Stimulated activated CD4-positive, alpha-beta T cell treated with anti-CD3 and anti-CD28 coated beads, TNF-alpha, amount 100 ng/mL, for 4 hours (primary cell): ENCODE results near the gene TLR10.
"Not testable (repeated sequence)": the region's sequence is repeated elsewhere in the genome, so short reads cannot be mapped to it uniquely, and the experiment has no call there.

Experiments used
- DNase-seq, 3 experiments: peaks; one replicate each; pipeline ENCODE4 v3.0.0-alpha.2; 2020; ENCODE audit warnings: low read depth in 3 of 3

TLR10 gene

DNA sequence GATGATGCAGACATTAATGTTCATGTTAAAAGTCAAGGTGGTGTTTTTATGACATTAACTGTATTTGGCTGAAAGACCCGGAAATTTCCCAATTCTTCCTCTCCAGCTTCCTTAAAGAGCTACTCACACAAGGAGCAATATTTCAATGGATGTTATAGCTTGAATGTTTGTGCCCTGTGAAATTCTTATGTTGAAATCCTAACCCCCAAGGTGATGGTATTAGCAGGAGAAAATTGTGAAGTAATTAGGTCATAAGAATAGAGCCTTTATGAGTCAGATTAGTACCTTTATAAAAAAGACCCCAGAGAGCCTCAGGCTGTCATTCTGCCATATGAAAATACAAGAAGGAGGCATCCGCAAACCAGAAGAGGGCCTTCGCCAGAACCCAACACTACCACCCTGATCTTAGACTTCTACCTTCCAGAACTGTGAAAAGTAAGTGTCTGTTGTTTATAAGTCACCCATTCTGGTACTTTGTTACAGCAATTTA lies 18.2 kb upstream of the TLR10 start:
- no peak for DNase-seq

GRCh38 chr4:38800366-38800765 lies 17.6 kb upstream of the TLR10 start:
- DNase-seq, result no peak

DNA sequence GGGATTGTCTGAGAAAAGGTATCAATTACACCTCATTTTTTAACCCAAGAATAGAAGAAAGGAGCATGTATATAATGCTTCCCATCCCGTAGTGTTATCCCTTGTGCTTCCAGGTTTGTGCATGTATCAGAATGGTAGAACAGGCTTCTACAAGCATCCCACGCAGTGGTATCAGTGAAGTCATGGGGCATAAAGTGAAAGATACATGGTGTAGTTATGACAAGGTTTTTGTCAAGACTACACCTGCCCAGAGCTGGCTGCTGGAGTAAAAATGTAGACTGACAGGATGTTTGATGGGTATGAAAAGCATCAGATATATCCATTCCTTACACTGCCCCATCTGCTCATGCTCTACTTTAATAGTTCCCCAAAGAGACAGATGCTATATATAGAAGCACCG lies 12.3 kb upstream of the TLR10 start:
- DNase-seq, result no peak

DNA sequence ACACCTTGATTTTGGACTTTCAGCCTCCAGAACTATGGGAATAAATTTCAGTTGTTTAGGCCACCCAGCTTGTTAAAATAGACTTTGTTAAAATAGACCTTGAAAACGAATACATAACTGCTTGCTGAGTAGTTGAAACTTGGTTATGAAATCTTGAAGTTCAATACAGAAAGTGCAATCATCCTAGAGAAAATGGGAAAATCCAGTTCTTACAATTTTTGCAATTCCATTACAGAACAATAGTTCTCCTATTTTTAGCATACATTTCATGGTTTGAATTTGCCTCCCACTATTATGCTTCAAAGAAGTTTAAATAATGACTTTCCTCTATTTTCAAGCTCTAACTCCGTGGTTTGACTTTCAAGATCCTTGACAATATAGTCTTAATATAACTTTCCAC lies 11.3 kb upstream of the TLR10 start:
- no peak for DNase-seq

DNA sequence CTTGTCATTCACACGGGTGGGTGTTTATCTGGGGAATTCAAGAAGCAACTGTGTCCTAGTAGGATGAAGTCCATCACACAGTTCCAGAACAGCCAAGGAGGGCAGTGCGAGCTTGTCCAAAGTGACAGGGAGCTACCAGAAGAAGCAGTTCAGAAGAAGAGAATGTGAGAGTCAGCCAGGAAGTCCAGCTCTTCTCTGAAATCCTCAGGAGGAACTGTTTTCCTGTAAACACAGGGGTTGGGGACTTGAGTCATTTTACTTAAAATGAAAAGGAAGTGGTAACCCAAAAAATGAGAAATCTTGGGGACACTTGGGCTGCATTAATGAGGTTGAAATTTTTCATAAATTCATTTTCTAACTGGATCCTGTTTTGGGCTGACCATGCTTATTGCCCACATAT lies 8.2 kb upstream of the TLR10 start:
- DNase-seq, result no peak

DNA sequence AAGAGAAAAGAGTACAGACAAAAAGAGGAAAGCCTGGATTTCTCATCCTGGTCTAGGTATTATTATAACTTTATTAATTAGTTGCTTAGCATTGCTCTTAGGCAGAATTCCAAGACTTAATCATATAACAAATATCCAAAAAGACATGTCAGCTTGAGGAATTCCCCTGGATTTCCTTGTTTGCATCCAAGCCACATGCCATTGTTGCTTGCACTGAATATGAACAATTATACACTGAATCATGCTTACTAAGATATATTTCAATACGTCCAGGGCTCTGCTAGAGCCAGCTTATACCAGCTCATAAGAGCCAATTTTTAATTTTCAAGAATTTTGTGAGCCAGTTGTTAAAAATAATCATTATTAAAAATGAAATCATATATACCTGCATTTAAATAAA lies 5.5 kb upstream of the TLR10 start:
- no peak for DNase-seq

DNA sequence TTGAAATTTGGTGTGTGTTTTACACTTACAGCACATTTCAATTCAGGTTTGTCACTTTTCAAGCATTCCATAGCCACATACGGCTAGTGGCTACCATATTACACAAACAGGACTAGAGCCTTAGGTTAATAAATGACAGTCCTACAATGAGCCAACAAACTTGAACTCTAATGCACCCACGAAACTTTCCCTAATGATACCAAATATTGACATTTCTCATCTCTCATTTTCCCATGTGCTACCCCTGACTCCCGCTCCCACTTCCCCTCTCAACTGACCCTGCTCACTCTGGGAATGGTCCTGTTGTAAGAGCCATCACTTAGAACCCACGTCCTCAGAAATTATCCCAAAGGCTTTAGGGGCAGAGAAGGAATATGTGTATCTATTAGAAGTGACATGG lies 4.9 kb upstream of the TLR10 start:
- DNase-seq, result no peak

GRCh38 chr4:38785901-38786402 lies 3.2 kb upstream of the TLR10 start:
- no peak for DNase-seq

DNA sequence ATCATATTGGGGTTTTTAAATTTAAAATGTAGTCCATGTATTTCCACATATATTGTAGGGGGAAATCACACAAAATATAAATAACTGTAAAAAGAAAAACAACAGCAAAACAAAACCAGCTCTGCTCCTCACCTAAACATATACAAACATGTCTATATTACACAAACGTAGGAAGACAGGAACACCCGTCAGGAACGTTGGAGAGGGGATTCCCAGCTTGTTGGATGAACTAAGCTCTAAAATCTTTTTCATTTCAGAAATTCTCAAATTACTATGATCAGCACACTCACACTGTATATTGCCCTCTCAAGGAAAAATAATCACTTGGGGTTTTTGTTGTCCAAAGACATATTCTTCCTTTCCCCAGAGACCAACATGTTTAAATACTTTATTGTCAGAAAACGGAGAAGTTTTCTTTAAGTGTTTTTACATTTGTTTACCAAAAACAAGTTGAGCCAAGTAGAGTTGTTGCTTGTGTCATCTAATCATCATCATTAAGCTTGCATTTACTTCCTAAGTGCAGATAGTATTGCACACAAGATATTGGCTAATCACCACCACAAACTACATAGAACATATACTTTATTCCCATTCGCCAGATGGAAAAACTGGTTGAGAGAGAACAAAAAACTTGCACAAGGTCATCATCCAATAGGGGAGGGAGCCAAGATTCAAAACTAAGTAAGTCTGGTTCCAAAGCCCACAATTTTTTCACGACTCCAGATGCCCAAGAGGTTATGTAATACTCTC lies 2.4 kb upstream of the TLR10 start:
- DNase-seq, result no peak

GRCh38 chr4:38784141-38784540 lies 1.4 kb upstream of the TLR10 start:
- no peak for DNase-seq

- DNase-seq, result no peak
These were observed 295 bp upstream of the TLR10 start for GRCh38 chr4:38783109-38783460.

- no peak for DNase-seq
These were observed 932 bp downstream of the TLR10 start for GRCh38 chr4:38781854-38782261.

GRCh38 chr4:38780833-38781484 lies 1.8 kb downstream of the TLR10 start:
- DNase-seq, result no peak

DNA sequence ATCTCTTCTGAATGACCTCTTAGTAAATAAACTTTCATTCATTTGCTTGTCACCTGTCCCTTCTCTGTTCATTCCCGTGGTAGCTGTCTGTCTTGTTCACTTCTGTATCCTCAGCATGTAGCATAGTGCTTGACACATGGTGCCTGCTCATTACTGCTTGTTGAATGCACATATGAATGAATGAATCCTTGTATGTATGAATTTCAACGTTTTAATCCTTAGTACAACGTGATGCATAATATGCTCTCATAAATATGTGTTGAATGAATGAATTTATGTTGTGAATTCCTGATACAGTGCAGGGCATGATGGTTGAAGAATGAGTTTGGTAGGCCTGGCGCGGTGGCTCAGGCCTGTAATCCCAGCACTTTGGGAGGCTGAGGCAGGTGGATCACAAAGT lies 3.0 kb downstream of the TLR10 start:
- DNase-seq, result no peak

DNA sequence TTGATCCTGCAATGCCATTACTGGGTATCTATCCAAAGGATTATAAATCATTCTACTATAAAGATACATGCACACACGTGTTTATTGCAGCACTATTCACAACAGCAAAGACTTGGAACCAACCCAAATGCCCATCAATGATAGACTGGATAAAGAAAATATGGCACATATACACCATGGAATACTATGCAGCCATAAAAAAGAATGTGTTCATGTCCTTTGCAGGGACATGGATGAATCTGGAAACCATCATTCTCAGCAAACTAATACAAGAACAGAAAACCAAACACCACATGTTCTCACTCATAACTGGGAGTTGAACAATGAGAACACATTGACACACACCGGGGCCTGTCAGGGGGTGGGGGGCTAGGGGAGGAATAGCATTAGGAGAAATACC lies 4.9 kb downstream of the TLR10 start:
- not testable (repeated sequence) for DNase-seq

GRCh38 chr4:38775326-38775725 lies 7.5 kb downstream of the TLR10 start:
- no peak for DNase-seq

DNA sequence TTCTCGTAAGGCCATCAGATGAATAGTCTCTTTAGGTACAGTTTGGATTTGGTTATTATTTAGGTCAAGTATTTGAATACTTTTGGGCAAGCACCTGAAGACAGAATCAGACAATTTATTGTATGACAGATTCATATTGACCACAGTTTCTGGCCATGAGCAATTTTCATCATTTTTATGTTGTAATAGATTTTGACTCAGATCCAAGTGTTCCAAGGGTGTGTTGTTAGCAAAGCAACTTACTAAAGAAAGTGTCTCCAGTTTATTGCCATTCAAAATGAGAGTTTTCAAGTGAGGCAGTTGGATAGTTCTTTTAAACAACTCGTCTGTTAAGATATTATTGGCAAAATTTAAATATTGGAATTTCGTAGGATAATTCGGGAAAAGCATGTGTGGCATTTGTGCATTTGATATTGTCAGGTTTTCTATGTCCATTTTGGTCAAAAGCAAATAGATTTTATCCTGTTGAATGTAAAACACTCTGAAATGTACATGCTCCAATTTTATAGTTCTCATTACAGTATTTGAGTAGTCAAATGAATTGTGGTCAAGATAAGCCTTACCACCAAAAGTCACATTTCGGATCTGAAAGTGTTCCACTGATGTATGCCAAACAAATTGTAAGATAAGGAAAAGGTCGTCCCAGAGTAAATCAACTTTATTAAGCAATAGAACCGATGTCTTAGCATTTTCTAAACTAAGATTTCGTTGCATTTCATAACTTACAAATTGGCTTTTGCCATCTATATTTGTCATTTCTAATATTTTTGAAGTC lies 8.4 kb downstream of the TLR10 start:
- DNase-seq, result no peak

DNA sequence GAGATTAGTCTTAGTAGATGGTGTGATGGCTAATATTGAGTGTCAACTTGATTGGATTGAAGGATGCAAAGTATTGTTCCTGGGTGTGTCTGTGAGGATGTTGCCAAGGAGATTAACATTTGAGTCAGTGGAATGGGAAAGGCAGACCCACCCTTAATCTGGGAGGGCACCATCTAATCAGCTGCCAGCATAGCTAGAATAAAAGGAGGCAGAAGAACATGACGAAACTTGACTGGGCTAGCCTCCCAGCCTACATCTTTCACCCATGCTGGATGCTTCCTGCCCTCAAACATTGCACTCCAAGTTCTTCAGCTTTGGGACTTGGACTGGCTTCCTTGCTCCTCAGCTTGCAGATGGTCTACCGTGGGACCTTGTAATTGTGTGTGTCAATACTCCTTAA lies 12.5 kb downstream of the TLR10 start:
- not testable (repeated sequence) for DNase-seq

DNA sequence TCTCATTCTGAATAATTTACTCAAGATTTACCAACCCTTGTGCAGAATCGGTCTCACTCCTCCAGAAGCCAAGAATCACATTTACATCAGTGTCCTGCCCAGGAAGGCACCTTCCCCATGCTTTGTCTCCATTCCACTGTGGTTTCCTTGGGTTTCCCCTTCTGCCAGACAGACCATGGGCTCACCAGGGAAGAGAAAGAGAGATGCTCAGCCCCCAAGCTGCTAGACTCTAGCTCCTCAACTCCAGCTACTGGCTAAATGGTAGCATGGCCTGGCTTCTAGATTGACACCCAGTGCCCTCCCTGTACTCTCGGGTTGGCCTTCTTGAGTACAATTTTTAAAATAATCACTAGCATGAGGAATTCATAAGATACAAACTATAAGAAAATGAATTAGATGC lies 12.9 kb downstream of the TLR10 start:
- no peak for DNase-seq

GRCh38 chr4:38769441-38769840 lies 13.3 kb downstream of the TLR10 start:
- no peak for DNase-seq

GRCh38 chr4:38768968-38769394 lies 13.8 kb downstream of the TLR10 start:
- DNase-seq, result no peak

DNA sequence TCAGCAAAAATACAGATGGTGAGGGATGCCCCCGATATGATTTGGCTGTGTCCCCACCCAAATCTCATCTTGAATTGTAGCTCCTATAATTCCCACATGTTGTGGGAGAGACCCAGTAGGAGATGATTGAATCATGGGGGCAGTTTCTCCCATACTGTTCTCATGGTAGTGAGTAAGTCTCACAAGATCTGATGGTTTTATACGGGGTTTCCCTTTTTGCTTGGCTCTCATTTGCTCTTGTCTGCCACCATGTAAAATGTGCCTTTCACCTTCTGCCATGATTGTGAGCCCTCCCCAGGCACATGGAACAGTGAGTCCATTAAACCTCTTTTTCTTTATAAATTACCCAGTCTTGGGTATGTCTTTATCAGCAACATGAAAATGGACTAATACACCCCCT lies 15.8 kb downstream of the TLR10 start:
- DNase-seq, result not testable (repeated sequence)

- DNase-seq, result no peak
These were observed 17.4 kb downstream of the TLR10 start for GRCh38 chr4:38765382-38765781.
